Measurements from ENCODE around the gene LTBP2.

Gene LTBP2

DNA sequence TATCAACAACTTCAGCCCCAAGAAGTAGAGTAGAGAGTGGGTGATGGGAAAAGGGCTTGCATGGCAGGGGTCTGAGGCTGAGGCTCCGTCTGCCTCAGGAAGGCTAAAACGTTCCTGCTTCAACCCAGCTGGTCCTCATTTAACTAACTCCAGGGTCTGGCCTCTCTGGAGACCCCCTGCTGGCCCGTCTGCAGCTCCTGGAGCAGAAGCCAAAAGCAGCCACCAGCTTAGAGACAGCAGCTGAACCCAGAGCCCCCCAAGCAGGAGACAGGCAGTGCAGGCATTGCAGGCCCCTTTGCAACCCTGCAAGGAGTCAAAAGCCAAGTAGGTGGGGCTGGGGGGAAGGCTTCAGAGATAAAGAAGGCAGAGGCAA lies 25.1 kb upstream of the LTBP2 start:
- DNase-seq, result no peak

DNA sequence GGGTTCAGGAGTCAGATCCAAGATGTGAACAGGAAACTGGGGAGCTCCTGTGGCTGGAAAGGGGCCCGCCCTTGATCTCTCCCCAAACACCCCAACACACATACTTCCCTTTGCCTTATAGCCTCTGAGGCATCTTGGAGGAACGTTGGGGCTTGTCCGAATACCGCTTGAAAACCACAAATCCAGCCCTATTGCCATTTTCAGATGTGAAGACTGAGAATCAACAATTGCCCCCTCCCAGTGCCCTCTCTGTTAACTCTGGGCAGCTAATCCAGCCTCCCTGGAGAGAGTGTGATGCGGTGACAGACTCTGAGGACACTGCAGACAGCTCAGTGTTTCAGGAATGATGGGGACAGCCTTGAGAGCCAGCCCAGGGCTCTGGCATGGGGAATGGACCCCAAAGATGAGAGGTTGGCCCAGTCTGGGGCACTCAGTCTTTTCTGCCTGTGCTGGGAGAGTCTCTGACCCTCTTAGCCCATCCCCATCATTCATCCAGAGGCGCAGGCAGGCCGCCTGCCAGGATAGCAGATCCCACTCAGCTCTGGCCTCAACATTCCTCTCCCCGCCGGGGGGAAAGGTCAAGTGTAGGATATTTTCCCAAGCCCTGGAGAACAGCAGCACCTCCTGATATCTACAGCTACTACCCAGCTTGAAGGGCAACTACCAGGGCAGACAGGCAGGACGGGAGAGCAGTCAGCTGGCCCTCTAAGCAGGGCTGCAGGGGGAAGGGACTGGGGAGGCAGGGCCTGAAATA lies 24.6 kb upstream of the LTBP2 start:
- DNase-seq, result no peak

DNA sequence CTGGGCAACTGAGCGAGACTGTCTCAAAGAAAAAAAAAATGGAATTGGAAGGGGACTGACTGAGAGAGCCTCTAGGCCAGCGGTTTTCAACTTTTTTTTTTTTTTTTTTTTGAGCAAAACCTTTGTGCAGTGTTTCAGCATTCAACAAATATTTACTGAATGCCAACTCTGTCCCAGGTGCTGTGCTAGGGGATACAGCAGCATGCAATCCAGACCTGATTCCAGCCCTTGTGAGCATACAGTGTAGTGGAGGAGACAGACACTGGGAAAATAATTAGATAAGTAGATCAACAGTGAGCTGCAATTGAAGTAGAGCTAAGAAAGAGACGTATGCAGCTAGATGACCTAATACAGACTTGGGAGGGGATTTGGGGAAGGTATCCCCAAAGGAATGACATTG lies 23.8 kb upstream of the LTBP2 start:
- DNase-seq, result no peak

DNA sequence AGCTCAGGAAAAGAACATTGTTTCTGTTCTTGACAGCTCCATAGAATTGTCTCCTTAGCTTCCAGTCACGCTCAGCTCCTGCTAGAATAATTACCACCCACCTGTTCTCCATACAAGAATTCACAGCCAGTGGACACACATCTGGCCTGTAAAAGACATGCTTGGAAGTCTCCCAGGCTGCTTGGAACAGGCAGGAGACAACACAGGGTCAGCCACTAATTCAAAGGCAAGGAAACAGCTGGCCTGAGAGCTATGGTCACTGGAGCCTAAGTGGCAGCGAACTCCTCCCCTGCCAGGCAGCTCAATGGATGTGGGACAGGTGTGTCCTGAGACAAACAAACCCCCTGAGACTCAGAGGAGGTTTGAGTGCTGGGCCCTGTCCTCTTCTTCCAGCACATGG lies 22.9 kb upstream of the LTBP2 start:
- no peak for DNase-seq

DNA sequence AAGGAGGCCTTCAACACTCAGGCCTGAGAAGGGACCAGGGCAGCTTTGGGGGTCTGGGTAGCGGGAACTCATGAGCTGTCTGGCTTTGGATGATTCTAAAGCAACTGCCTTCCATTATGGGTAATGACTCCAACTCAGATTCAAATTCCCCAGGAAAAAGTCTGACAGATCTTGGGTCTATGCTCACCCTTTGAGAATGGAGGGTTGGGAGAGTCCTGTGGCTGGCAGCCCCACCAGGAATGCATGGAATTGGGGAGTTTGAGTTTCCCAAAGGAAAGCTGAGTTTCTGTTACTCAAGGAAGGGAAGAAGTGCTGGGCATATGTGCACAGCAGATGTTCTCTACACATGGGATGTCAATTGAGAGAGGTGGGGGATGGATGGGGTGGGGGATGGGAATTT lies 22.4 kb upstream of the LTBP2 start:
- DNase-seq, result no peak

DNA sequence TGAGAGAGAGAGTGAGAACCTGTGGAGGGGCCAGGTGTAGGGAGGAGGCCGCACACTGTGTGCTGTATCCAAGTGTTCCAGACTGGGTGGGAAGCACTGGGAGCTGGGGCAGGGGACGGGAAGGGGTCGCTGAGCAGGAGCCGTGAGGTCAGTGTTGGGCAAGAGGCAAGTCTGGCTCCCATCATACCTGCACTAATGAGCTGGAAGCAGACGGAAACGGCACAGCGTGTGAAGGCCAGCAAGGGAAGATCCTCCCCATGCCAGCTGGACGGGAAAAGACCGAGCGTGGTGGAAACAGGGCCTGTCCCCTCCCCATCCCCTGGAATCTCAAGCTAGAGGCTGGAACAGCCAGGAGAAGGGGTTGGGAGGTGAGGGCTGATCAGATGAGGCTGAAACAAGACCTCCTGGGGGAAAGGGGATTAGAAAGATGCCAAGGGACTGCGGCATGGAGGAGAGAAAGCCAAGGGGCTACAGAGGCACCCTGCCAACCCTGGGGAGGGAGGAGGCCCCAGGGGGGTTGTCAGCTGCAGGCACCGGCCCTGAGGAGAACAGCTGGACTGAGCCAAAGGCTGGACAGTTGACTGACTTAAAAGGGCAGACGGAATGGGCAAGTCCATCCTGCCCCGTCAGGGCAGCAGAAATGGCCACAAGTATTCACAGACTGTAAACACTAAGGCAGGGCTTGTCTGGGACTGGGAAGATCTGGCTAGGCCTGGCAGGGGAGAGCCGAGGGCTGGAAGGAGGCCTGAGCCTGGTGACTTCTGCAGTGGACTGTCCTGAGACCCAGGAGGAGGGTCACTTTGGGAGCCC lies 19.0 kb upstream of the LTBP2 start:
- DNase-seq, result no peak

DNA sequence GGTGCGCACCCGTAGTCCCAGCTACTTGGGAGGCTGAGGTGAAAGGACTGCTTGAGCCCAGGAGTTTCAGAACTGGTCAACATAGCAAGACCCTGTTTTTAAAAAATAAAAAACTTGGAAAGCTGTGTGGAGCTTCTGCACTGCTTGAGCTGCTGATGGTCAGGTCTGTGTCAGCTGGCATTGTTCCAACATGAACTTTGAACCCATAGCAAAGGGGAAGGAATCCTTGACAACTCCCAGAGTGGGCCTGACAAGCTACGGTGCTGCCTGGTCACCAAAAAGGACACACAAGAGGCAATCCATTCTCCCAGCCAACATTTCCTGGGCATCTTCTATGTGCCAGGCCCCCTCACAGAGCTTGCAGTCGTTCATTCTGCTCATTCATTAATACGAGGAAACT lies 16.4 kb upstream of the LTBP2 start:
- DNase-seq, result no peak

DNA sequence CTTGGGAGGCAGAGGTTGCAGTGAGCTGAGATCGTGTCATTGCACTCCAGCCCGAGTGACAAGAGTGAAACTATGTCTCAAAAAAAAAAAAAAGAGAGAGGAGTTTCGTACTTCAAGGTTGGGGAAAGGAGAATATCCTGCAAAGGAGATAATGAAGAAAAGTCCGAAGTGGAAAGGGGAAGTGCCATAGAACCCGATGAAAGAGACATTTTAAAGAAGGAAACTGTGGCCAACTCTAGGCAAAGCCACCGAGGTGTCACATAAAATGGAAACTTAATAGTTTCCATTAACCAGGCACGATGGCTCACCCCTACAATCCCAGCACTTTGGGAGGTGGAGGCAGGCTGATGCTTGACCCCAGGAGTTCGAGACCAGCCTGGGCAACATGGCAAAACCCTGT lies 15.0 kb upstream of the LTBP2 start:
- no peak for DNase-seq

DNA sequence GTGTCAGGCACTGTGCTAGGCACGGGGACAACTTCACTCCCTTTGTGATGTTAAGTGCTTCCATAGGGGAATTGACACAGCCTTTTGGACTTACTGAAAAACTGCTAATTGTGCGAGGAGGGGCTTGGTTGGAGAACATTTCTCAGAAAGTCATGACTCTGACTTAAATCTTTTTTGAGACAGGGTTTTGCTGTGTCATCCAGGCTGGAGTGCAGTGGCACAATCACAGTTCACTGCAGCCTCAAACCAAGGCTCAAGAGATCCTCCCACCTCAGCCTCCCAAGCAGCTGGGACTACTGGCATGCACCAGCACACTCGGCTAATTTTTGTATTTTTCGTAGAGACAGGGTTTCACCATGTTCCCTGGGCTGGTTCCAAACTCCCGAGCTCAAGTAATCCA lies 10.2 kb upstream of the LTBP2 start:
- DNase-seq, result no peak

DNA sequence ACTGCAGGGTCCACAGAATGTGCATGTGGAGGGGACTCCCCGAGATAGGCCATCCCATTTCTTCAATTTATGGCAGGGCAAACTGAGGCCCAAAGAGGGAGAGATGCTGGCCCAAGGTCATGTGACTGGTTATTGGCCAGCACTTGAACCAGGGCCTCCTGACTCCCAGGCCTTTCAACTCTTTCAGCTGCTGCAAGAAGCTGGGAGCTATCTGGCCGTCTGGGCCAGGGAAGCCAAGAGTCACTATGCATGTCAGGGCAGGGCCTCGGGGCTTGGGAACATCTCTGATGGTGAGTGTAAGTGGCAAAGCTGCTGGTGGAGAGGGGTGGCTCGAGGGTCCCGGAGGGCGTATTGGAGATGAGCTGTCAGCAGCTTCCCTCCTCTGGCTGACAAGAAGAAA lies 9.5 kb upstream of the LTBP2 start:
- no peak for DNase-seq

DNA sequence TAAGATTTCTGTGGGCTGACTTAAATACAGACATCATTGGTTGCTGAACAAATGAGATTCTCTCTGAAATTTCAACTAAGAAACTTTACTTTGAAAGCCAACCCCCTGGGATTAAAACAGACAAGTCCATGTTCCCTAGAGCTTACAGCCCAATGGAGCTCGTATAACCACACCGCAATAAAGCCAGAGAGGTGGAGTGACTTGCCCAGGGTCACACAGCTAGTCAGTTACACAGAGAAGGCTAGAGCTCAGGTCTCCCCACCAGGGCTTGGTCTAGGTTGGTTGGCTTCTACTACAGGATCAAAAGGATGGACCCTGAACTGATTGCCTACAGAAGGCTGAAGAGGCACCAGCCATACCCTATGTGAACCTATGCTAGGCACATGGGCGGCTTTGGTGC lies 8.9 kb upstream of the LTBP2 start:
- no peak for DNase-seq

DNA sequence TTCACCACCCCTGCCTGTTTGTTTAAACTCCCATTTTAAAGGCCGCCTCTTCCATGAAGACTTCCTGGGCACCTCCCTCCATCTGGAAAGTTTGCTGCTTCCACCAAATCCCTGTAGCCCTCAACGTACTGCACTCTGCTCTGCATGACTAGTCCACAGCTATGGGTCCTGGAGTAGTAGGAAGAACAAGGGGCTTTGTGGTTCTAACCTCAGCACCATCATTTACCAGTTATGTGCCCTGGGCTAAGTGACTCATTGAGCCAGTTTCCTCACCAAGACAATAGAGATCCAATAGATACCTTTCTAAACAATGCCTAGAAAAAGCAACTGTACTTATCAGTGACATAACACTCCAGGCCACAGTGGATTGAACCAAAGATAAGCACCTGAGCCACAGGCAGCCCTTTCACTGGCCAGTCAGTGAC lies 8.5 kb upstream of the LTBP2 start:
- DNase-seq, result peak; percentile 48 to 61

DNA sequence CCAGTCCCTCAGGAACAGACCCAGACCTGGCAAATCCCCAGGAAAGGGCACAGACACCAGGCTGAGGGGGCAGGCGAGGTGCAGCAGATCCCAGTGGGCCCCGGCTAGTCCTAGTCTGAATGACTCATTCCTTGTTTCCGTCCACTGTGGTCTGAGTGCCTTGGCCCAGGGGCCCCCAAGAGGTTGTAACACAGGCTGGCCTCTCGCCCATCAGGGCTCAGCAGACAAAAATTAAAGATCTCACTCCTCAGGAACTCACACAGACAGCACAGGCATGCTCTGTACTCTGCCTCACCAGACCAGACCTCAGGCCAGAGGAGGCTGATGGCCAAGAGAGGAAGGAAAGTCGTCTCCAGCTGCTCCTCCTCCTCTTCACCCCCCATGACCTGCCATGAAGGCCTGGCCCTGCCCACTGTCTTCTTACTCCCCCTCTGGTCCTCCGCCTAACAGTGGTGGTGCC lies 7.7 kb upstream of the LTBP2 start:
- no peak for DNase-seq

DNA sequence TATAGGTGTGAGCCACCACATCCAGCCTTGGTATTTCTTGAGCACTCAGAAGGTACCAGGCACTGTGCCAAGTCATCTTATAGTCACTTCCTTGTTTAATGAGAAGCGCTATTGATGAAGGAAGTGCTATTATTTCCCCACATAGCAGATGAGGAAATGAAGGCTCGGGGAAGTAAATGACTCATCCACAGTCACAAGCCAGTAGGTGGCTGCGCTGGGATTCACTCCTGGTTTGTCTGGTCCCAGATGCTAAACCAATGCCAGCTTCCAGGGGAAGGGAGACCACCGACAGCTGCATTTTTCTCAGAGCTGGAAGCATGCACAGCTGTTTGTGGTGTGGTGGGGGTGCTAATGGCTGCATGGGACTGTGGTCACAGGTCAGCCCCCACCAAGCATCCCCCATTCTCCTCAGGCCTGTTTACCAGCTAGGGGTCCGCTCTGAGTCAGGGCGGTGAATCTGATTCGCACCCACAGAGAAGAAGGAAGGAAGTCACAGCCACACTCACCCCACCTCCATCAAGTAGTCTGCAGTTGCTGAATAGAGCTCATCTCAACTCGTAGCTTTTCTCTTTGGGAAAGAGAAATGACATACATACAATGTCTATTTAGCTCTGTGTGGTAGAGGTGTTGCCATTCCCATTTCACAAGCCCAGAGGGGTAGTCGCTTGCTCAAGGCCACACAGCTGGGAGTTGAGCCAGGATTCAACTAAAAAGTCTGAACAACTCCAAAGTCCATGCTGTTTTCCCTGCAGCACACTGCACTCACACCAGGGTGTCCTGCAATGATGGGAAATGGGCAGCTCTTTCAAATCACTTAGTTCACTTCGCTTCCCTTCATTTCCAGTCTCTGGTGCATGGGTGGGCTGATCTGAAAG lies 6.3 kb upstream of the LTBP2 start:
- peak; percentile 74 to 79 for DNase-seq

DNA sequence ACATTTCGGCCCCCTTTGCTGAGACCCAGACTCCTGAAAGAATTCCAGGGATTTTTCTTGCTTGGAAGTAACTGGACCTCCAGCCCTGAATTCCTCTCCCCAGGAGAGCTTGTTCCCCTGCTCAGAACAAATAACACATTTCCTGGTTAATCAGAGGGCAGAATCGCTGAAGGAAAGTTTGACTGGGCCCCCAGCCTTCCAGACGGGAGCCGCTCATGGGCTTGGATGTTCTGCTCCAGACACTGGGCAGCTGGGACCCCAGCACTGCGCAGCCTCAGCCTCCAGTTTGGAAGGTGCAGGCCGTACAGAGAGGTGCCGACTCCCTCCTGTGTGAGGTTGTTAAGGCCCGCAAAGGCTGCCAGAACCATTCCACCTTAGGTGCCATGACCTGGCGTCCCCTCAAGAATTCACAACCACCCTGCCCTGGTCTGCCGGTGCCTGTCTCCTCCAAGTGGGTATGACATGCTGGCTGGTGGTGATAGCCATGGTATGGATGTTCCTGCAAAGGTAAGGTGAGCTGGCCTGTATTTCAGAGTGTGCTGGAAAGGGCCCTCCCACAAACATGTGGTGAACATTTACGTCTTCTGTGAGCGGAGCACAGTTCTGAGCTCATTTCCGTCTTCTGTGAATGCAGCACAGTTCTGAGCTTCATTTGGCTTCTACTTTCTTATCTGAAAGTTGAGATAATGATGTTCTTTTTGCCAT lies 5.1 kb upstream of the LTBP2 start:
- DNase-seq, result no peak

DNA sequence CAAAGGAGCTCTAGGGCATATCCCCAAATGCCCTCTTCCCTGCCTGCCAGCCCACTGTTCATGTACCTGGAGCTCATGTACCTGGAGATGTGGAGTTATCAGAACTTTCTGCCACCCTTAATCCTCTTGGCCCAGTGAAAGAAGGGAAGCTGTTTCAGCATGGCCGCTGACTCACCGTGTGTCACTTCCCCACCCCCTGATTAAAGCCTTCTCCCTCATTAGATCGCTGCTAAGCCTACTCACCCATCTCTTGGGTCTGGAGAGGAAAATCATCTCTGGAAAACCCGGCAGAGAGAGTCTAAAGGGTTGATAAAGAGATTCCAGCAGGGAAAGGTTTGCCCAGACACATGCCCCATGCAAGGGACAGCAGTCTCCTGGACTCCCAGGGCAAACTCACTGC lies 4.5 kb upstream of the LTBP2 start:
- DNase-seq, result peak; percentile 55 to 59

DNA sequence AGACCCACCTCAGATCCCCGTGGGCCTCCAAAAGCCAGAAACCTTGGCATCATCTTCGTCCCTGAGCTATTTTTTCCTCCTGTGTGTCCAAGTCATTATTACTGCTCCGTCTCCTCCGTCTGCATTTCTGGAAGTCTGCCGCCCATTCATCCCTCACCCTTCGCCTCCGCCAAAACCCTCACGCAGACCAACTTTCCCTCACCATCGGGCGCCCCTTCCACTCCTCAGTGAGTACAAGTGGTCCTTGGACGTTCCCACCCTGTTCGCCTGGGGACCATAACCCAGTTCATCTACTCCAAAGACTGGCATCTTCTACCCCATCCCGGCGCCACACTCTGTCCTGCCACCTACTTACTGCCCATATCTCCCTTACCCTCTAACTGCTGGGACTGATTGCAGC lies 3.7 kb upstream of the LTBP2 start:
- DNase-seq, result no peak

DNA sequence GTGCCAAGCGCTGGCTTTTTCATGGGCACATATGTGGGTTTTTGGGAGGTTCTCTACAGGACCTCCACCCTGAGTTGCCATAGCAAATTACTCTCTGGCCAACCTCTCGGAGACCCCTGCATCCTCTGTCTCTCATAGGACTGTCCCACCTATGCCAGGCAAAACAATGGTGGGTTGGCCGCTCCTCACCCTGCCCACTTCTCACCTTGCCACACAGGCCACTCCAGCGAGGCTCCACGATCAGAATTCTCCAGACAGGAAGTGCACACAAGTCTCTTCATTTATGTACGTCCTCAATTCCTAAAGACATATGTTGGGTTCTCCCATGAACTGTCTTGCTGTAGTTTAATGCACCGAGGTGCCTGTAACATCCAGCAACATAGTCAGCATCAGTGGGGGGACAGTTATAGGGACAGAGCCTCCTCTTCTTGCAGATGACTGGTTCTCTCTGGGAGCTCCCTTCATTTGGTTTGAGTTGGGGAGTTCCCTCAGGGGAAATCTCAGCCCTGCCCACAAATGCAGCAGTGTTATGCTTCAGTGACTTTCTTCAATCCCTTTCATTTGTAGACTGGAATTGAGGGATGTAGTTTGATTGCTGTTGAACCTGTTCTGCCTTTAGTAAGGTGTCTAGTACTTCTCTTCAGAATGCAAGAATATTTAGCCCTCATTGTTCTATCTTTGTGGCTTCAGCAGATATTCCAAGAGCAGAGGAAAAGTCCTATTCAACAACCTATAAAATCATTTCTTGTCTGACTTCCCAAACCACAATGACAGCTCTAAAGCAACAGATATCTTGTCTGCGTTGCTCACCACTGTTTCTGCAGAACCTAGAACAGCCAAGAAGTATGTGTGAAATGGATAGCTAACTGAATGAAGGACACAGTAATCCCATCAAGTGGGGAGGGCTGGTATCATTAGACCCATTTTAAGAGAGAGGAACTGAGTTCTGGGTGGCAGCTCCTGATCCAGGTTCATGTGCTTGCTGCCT lies 2.8 kb upstream of the LTBP2 start:
- no peak for DNase-seq

DNA sequence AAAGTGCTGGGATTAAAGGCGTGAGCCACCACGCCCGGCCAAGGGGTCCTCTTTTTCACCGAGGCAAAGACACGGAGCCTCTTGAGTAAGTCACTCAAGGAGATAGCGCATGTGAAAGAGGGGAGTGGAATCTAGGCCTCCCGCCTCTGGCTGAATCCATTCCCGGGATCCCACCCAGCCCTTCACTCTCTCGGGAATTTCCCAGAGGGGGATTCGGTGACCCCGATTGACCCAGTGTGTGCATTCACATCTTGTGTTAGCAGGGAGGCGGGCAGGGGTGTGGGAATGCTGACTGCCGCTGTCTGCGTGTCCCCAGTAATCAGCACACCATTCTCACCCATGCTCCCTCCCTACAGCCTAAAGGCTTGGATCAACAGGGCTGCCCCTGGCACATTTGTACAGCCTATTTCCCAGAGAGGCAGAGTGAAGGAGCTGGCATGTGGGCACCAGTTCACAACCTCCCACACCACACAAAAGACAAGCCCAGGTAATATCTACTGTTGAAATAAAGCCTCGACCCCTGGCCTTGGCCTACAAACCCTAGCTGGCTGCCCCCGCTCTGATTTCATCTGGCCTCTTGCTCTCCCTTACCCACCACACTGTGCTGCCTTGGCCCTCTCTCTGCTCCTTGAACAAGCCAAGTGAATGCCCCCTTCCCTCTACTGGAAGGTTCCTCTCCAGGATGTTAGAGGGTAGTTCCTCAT lies 1.3 kb upstream of the LTBP2 start:
- DNase-seq, result no peak

DNA sequence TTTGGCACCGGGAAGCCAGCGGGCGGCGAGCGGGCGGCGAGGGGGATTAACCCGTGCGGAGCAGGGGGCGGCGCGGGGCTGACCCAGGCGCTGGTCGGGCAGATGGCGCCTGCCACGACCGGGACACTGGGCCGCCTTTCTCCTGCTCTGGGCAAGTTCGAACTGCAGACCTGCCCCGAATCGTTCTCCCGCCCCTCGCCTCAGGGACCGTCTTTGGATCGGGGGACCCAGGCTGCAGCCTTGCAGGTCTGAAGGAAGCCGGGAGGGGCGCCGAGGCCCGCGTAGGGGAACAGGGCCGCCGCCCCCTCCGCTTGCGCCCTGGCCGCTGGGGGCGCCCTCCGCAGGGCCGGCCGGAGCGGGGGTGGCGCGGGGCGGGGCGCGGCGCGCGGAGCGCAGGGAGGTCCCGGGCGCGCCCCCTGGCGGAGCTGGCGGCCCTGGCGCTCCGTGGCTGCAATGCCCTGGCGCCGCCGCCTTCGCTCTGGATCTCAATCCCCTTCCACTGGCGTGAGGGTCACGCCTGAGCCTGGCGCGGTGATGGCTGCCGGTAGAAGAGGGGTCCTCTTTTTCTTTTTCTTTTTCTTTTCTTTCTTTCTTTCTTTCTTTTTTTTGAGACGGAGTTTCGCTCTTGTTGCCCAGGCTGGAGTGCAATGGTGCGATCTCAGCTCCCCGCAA lies 449 bp upstream of the LTBP2 start:
- DNase-seq, result peak; percentile 81 to 88

Data from activated T-cell treated with anti-CD3 and anti-CD28 coated beads, Interleukin-2, amount 50 U/mL, for 48 hours (primary cell).